ENCODE results near the gene CHRND.

CHRND gene

GRCh38 chr2:232512602-232513001 lies 13.4 kb upstream of the CHRND start:
- H3K27ac ChIP-seq, result no peak overlapping the region
- H3K4me2 ChIP-seq (ENCODE audit: low read length), result no peak overlapping the region
- no peaks in the 10 kb centered on the region for H3K27me3 ChIP-seq (ENCODE audit: control insufficient read depth, insufficient read depth, low read length)
- no peaks in the 10 kb centered on the region for H3K9me3 ChIP-seq (ENCODE audit: control insufficient read depth, low read length)
- no peaks in the 10 kb centered on the region for H3K79me2 ChIP-seq
- H2AFZ ChIP-seq, result no peak overlapping the region
- H3K36me3 ChIP-seq (ENCODE audit: control insufficient read depth, insufficient read depth, low read length), result no peaks in the 10 kb centered on the region
- TF ChIP-seq, protein P1, sequence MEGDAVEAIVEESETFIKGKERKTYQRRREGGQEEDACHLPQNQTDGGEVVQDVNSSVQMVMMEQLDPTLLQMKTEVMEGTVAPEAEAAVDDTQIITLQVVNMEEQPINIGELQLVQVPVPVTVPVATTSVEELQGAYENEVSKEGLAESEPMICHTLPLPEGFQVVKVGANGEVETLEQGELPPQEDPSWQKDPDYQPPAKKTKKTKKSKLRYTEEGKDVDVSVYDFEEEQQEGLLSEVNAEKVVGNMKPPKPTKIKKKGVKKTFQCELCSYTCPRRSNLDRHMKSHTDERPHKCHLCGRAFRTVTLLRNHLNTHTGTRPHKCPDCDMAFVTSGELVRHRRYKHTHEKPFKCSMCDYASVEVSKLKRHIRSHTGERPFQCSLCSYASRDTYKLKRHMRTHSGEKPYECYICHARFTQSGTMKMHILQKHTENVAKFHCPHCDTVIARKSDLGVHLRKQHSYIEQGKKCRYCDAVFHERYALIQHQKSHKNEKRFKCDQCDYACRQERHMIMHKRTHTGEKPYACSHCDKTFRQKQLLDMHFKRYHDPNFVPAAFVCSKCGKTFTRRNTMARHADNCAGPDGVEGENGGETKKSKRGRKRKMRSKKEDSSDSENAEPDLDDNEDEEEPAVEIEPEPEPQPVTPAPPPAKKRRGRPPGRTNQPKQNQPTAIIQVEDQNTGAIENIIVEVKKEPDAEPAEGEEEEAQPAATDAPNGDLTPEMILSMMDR (IDR thresholded peaks at IDR 0.05), result no peak
- H3K4me1 ChIP-seq, result no peaks in the 10 kb centered on the region
- H3K9ac ChIP-seq, result no peak overlapping the region
- H3K4me3 ChIP-seq (ENCODE audit: low read depth, low read length), result no peak overlapping the region

DNA sequence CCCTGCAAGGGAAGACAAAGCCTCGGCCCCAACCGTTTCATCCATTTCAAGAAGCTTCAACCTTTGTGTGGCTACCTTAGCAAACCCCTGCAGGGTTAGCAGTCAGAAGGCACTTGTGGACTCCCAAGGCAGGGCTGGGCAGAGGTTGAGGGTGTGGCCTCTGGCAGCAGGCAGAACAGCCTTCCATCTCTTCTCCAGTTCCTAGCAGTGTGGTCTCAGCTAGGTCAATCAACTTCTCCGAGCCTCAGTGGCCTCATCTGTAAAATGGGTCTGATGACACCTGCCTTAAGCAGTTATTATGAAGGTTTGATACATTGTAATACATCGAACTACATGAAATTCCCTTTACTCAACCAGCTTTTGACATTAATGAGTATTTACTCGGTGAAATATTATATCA lies 12.6 kb upstream of the CHRND start:
- Histone ChIP-seq H3K79me2 (no peaks in the 10 kb centered on the region), H3K36me3 (ENCODE audit: control insufficient read depth, insufficient read depth, low read length) (no peaks in the 10 kb centered on the region), H3K4me2 (ENCODE audit: low read length) (no peak overlapping the region), H3K4me3 (ENCODE audit: low read depth, low read length) (no peak overlapping the region), H3K4me1 (no peaks in the 10 kb centered on the region), H3K9ac (no peak overlapping the region), H3K9me3 (ENCODE audit: control insufficient read depth, low read length) (no peaks in the 10 kb centered on the region), H3K27me3 (ENCODE audit: control insufficient read depth, insufficient read depth, low read length) (no peaks in the 10 kb centered on the region), H3K27ac (no peak overlapping the region), H2AFZ (no peak overlapping the region)
- TF ChIP-seq, protein P1 (IDR thresholded peaks at IDR 0.05), result no peak

DNA sequence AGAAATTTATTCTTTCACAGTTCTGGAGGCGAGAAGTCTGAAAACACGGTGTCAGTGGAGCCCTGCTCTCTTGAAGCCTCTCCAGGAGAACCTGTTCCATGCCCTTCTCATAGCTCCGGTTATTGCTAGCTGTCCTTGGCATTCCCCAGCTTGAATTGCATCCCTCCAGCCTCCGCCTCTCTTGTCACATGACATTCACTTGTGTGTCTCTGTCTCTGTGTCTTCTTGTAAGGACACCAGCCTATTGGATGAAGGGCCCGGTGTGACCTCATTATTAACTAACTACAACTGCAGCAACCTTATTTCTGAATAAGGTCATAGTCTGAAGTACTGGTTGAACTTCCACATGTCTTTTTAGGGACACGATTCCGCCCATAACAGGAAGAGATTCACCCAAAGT lies 10.3 kb upstream of the CHRND start:
- Histone ChIP-seq H2AFZ (no peak overlapping the region), H3K9ac (no peak overlapping the region), H3K4me2 (ENCODE audit: low read length) (no peak overlapping the region), H3K79me2 (no peaks in the 10 kb centered on the region), H3K9me3 (ENCODE audit: control insufficient read depth, low read length) (no peaks in the 10 kb centered on the region), H3K27me3 (ENCODE audit: control insufficient read depth, insufficient read depth, low read length) (no peaks in the 10 kb centered on the region), H3K36me3 (ENCODE audit: control insufficient read depth, insufficient read depth, low read length) (no peaks in the 10 kb centered on the region), H3K4me1 (no peaks in the 10 kb centered on the region), H3K27ac (no peak overlapping the region), H3K4me3 (ENCODE audit: low read depth, low read length) (no peak overlapping the region)
- TF ChIP-seq, protein P1 (IDR thresholded peaks at IDR 0.05), result no peak

GRCh38 chr2:232516551-232516950 lies 9.4 kb upstream of the CHRND start:
- TF ChIP-seq, protein P1 (IDR thresholded peaks at IDR 0.05), result no peak
- Histone ChIP-seq H3K36me3 (ENCODE audit: control insufficient read depth, insufficient read depth, low read length) (no peaks in the 10 kb centered on the region), H3K79me2 (no peaks in the 10 kb centered on the region), H2AFZ (no peak overlapping the region), H3K9me3 (ENCODE audit: control insufficient read depth, low read length) (no peaks in the 10 kb centered on the region), H3K4me1 (no peaks in the 10 kb centered on the region), H3K4me3 (ENCODE audit: low read depth, low read length) (no peak overlapping the region), H3K4me2 (ENCODE audit: low read length) (no peak overlapping the region), H3K9ac (no peak overlapping the region), H3K27ac (no peak overlapping the region), H3K27me3 (ENCODE audit: control insufficient read depth, insufficient read depth, low read length) (no peaks in the 10 kb centered on the region)

DNA sequence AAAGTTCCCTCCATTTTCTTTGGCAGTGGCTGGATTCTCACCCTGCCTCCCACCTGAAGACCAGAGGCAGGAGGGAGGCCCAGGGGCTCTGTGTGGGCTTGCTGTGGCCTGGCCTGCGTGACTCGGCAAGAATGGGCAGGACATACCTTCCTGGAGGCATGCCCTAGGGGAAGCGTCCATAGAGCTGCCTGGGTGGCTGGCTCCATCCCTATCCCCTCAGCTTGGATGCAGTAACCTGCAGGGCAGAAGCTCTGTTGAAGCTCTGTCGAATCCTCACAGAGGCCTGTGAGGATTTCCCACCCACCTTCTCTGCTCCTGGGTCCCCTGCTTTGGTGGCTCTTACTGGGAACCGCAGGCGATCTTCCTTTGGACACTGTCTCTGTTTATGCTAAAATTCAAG lies 7.1 kb upstream of the CHRND start:
- H3K36me3 ChIP-seq (ENCODE audit: control insufficient read depth, insufficient read depth, low read length), result no peaks in the 10 kb centered on the region
- no peak overlapping the region for H3K9ac ChIP-seq
- no peaks in the 10 kb centered on the region for H3K9me3 ChIP-seq (ENCODE audit: control insufficient read depth, low read length)
- no peaks in the 10 kb centered on the region for H3K4me1 ChIP-seq
- no peak overlapping the region for H3K4me2 ChIP-seq (ENCODE audit: low read length)
- H3K79me2 ChIP-seq, result no peaks in the 10 kb centered on the region
- no peak overlapping the region for H3K4me3 ChIP-seq (ENCODE audit: low read depth, low read length)
- TF ChIP-seq, protein P1 (IDR thresholded peaks at IDR 0.05), result no peak
- H3K27me3 ChIP-seq (ENCODE audit: control insufficient read depth, insufficient read depth, low read length), result peaks cover 3% of the 10 kb centered on the region
- H3K27ac ChIP-seq, result no peak overlapping the region
- H2AFZ ChIP-seq, result no peak overlapping the region

Data from parathyroid adenoma (tissue), 2 donors.